WTC11 (cell line): ENCODE measurements around the gene NUDT3. TPM values are rescaled to one million over a fixed set of nuclear protein-coding genes. Genes with fewer than 3 reads are reported as not detected.

Experiments used
- ATAC-seq: fragments of 200-7000 bp; cut with Tn5 transposase; 2 replicates; pipeline ENCODE4 v1.10.0; 2021; ENCODE audit warnings: mild to moderate bottlenecking, moderate library complexity
- CTCF ChIA-PET: fragments of 300-600 bp; sonication (Branson Sonifier 250); formaldehyde crosslinking; loops from one replicate; lab custom pipeline; 2021; ENCODE audit warnings: antibody characterized with exemption; lab: Charles Lee
- POLR2A ChIA-PET: fragments of 350-600 bp; sonication (Branson Sonifier 250); formaldehyde crosslinking; loops from one replicate; lab custom pipeline; 2021; ENCODE audit warnings: antibody characterized with exemption; lab: Charles Lee
- DNase-seq: peaks from one replicate; pipeline ENCODE4 v3.0.0; 2021; ENCODE audit warnings: low spot score
- H3K27ac Mint-ChIP-seq: 2 replicates; pipeline ENCODE4 v1.8.0; 2021; ENCODE audit warnings: mixed read lengths
- H3K27me3 Mint-ChIP-seq: 2 replicates; pipeline ENCODE4 v1.8.0; 2021; ENCODE audit warnings: low read depth, mild to moderate bottlenecking, moderate library complexity, mixed read lengths
- H3K36me3 Mint-ChIP-seq: 2 replicates; pipeline ENCODE4 v1.8.0; 2021; ENCODE audit warnings: mixed read lengths
- H3K4me1 Mint-ChIP-seq: 2 replicates; pipeline ENCODE4 v1.8.0; 2022; ENCODE audit warnings: mixed read lengths
- H3K4me3 Mint-ChIP-seq: 2 replicates; pipeline ENCODE4 v1.8.0; 2021; ENCODE audit warnings: mild to moderate bottlenecking, moderate library complexity, mixed read lengths
- H3K9me3 Mint-ChIP-seq: 2 replicates; pipeline ENCODE4 v1.8.0; 2021; ENCODE audit warnings: mixed read lengths
- CBFB ChIP-seq: sonication (generic); formaldehyde crosslinking; IDR thresholded peaks from 2 replicates; pipeline ENCODE4 v1.8.1; 2022; ENCODE audit warnings: mild to moderate bottlenecking, low read depth, missing genetic modification reagents
- ETV6 ChIP-seq: sonication (generic); formaldehyde crosslinking; IDR thresholded peaks from 2 replicates; pipeline ENCODE4 v1.8.1; 2022; ENCODE audit warnings: mild to moderate bottlenecking, missing genetic modification reagents
- FOXK1 ChIP-seq: sonication (generic); formaldehyde crosslinking; IDR thresholded peaks from 2 replicates; pipeline ENCODE4 v1.8.0; 2022; ENCODE audit warnings: mild to moderate bottlenecking, moderate library complexity, missing genetic modification reagents
- GTF2I ChIP-seq: fragments of 250-450 bp; sonication (Bioruptor Pico); conservative IDR thresholded peaks from 2 replicates; pipeline ENCODE4 v1.4.0; 2021; ENCODE audit warnings: mild to moderate bottlenecking
- HMGA2 ChIP-seq: fragments of 250-450 bp; sonication (Bioruptor Pico); IDR thresholded peaks from 2 replicates; pipeline ENCODE4 v1.4.0; 2021; ENCODE audit warnings: mild to moderate bottlenecking, moderate library complexity
- IRF2 ChIP-seq: sonication (generic); formaldehyde crosslinking; IDR thresholded peaks from 2 replicates; pipeline ENCODE4 v1.8.0; 2022; ENCODE audit warnings: low read depth, missing genetic modification reagents, borderline replicate concordance
- KAT7 ChIP-seq: sonication (generic); formaldehyde crosslinking; IDR thresholded peaks from 2 replicates; pipeline ENCODE4 v1.8.1; 2023; ENCODE audit warnings: missing genetic modification reagents, mild to moderate bottlenecking, borderline replicate concordance
- MXD4 ChIP-seq: fragments of 250-450 bp; sonication (Bioruptor Pico); IDR thresholded peaks from 2 replicates; pipeline ENCODE4 v1.8.0; 2021; ENCODE audit warnings: mild to moderate bottlenecking, moderate library complexity, borderline replicate concordance
- NFATC4 ChIP-seq: fragments of 250-450 bp; sonication (Bioruptor Pico); IDR thresholded peaks from 2 replicates; pipeline ENCODE4 v1.9.0; 2021; ENCODE audit warnings: mild to moderate bottlenecking
- NR1H2 ChIP-seq: sonication (generic); formaldehyde crosslinking; IDR thresholded peaks from 2 replicates; pipeline ENCODE4 v1.9.0; 2021; ENCODE audit warnings: mild to moderate bottlenecking, moderate library complexity, missing genetic modification reagents
- NR3C1 ChIP-seq: sonication (generic); formaldehyde crosslinking; conservative IDR thresholded peaks from 2 replicates; pipeline ENCODE4 v1.8.1; 2023; ENCODE audit warnings: low read depth, mild to moderate bottlenecking, missing genetic modification reagents
- PRRX2 ChIP-seq: fragments of 250-450 bp; sonication (Bioruptor Pico); IDR thresholded peaks from 2 replicates; pipeline ENCODE4 v1.8.0; 2021; ENCODE audit warnings: mild to moderate bottlenecking
- RORB ChIP-seq: fragments of 250-450 bp; sonication (Bioruptor Pico); IDR thresholded peaks from 2 replicates; pipeline ENCODE4 v1.9.0; 2021; ENCODE audit warnings: mild to moderate bottlenecking
- TCF7 ChIP-seq: sonication (generic); formaldehyde crosslinking; IDR thresholded peaks from 2 replicates; pipeline ENCODE4 v1.8.0; 2022; ENCODE audit warnings: mild to moderate bottlenecking, low read depth, missing genetic modification reagents, moderate library complexity
- TP53 ChIP-seq: sonication (generic); formaldehyde crosslinking; IDR thresholded peaks from 2 replicates; pipeline ENCODE4 v1.8.1; 2023; ENCODE audit warnings: mild to moderate bottlenecking, missing genetic modification reagents
- ZNF423 ChIP-seq: fragments of 250-450 bp; sonication (Bioruptor Pico); IDR thresholded peaks from 2 replicates; pipeline ENCODE4 v2.1.2; 2022; ENCODE audit warnings: mild to moderate bottlenecking, moderate library complexity
- ZNF671 ChIP-seq: fragments of 250-450 bp; sonication (Bioruptor Pico); IDR thresholded peaks from 2 replicates; pipeline ENCODE4 v1.8.0; 2021; ENCODE audit warnings: mild to moderate bottlenecking
- total RNA-seq: library from RNA; stranded (reverse); gene quantifications from 3 replicates; pipeline ENCODE4 v1.2.3, GENCODE V29; 2021
- TF ChIP-seq, protein P1 (sequence below): sonication (generic); formaldehyde crosslinking; IDR thresholded peaks from 2 replicates; pipeline ENCODE4 v1.8.1; 2023; ENCODE audit warnings: mild to moderate bottlenecking, missing genetic modification reagents, moderate library complexity
- TF ChIP-seq, protein P2 (sequence below): sonication (generic); formaldehyde crosslinking; IDR thresholded peaks from 2 replicates; pipeline ENCODE4 v1.8.0; 2023; ENCODE audit warnings: mild to moderate bottlenecking, missing genetic modification reagents
- TF ChIP-seq, protein P3 (sequence below): sonication (generic); formaldehyde crosslinking; IDR thresholded peaks from 2 replicates; pipeline ENCODE4 v1.8.1; 2022; ENCODE audit warnings: missing genetic modification reagents, borderline replicate concordance
- TF ChIP-seq, protein P4 (sequence below): fragments of 250-450 bp; sonication (Bioruptor Pico); IDR thresholded peaks from 2 replicates; pipeline ENCODE4 v1.9.0; 2021; ENCODE audit warnings: mild to moderate bottlenecking
- TF ChIP-seq, protein P5 (sequence below): fragments of 250-450 bp; sonication (Bioruptor Pico); IDR thresholded peaks from 2 replicates; pipeline ENCODE4 v1.9.0; 2021; ENCODE audit warnings: moderate library complexity, mild to moderate bottlenecking, inconsistent platforms, borderline replicate concordance
- TF ChIP-seq, protein P6 (sequence below): sonication (generic); formaldehyde crosslinking; IDR thresholded peaks from 2 replicates; pipeline ENCODE4 v1.8.0; 2022; ENCODE audit warnings: mild to moderate bottlenecking, missing genetic modification reagents
- TF ChIP-seq, protein P7 (sequence below): sonication (generic); formaldehyde crosslinking; IDR thresholded peaks from 2 replicates; pipeline ENCODE4 v1.8.1; 2023; ENCODE audit warnings: mild to moderate bottlenecking, missing genetic modification reagents, moderate library complexity

Gene NUDT3
- total RNA-seq, 1 experiment from 2014 or later, result 30.0 TPM

DNA sequence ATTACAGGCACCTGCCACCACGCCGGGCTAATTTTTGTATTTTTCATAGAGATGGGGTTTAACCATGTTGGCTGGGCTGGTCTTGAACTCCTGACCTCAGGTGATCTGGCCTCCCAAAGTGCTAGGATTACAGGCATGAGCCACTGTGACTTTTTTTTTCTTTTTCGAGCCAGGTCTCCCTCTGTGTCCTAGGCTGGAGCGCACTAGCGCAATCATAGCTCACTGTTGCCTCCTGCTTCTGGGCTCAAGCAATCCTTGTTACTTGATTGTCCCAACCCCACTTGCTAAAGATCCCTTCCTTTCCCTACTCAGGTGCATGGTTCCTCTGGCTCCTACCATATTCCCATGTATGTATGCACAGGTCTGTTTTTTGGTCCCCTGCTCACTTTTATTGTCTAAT is 116.3 kb downstream of the NUDT3 start:
- CTCF ChIA-PET, result interaction anchor here (1.0 to 1.2 kb wide), 2 partner anchors 26 to 113 kb away, joined by 3 read pairs; no protein-coding TSS in a partner anchor
- H3K36me3 Mint-ChIP-seq, result 0 out of 2 replicates have a peak, but pooled peaks cover 3% of the 10 kb centered on the region
- H3K9me3 Mint-ChIP-seq, result no peaks in the 10 kb centered on the region
- no peak overlapping the region for H3K4me3 Mint-ChIP-seq
- H3K27ac Mint-ChIP-seq, result no peak overlapping the region; the same call in 1 of the 2 replicates
- no peaks in the 10 kb centered on the region for H3K27me3 Mint-ChIP-seq
- H3K4me1 Mint-ChIP-seq, result peaks cover 5% of the 10 kb centered on the region
- ATAC-seq, result no peak
- TF ChIP-seq FOXK1 (no peak), ZNF671 (CRISPR knock-in tag) (no peak), ZNF423 (CRISPR knock-in tag) (no peak), PRRX2 (CRISPR knock-in tag) (no peak), IRF2 (CRISPR knock-in tag) (no peak), NFATC4 (CRISPR knock-in tag) (no peak), NR3C1 (CRISPR knock-in tag) (no peak), NR1H2 (CRISPR knock-in tag) (no peak), ETV6 (CRISPR knock-in tag) (no peak), KAT7 (no peak)
- TF ChIP-seq, protein P1, sequence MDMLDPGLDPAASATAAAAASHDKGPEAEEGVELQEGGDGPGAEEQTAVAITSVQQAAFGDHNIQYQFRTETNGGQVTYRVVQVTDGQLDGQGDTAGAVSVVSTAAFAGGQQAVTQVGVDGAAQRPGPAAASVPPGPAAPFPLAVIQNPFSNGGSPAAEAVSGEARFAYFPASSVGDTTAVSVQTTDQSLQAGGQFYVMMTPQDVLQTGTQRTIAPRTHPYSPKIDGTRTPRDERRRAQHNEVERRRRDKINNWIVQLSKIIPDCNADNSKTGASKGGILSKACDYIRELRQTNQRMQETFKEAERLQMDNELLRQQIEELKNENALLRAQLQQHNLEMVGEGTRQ (CRISPR knock-in tag), result no peak
- TF ChIP-seq, protein P2, sequence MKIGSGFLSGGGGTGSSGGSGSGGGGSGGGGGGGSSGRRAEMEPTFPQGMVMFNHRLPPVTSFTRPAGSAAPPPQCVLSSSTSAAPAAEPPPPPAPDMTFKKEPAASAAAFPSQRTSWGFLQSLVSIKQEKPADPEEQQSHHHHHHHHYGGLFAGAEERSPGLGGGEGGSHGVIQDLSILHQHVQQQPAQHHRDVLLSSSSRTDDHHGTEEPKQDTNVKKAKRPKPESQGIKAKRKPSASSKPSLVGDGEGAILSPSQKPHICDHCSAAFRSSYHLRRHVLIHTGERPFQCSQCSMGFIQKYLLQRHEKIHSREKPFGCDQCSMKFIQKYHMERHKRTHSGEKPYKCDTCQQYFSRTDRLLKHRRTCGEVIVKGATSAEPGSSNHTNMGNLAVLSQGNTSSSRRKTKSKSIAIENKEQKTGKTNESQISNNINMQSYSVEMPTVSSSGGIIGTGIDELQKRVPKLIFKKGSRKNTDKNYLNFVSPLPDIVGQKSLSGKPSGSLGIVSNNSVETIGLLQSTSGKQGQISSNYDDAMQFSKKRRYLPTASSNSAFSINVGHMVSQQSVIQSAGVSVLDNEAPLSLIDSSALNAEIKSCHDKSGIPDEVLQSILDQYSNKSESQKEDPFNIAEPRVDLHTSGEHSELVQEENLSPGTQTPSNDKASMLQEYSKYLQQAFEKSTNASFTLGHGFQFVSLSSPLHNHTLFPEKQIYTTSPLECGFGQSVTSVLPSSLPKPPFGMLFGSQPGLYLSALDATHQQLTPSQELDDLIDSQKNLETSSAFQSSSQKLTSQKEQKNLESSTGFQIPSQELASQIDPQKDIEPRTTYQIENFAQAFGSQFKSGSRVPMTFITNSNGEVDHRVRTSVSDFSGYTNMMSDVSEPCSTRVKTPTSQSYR (CRISPR knock-in tag), result no peak
- TF ChIP-seq, all 79 proteins: peak for 0
- no peak for DNase-seq
- POLR2A ChIA-PET, result no interaction called here

DNA sequence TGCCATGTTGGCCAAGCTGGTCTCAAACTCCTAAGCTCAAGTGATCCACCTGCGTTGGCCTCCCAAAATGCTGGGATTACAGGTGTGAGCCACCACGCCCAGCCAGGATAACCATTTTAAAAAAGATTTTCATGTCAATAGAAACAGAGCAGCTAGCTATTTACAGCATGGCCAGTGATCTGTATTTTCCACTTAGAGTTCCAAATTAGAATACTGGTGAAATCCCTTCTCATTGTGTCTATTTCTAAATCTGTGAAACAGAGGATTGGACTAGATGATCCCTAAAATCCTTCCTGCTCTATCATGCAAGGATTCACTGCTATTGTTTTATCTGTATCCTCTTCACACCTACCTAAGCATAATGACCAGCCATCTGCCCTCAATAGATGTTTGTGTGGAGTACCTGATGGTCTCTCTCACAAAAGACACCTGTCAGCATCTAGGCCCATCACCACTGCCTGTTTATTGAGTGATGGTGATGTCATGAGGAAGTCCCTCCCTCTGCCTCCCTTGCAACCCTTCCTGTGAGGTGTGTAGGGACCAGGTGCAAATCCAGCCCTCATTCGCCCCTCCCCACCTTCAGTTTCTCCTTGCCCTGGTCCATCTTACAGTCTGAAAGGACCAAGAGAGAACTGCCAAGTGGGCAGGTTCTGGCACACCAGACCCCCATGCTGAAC is 117.2 kb downstream of the NUDT3 start:
- DNase-seq, result no peak
- H3K27me3 Mint-ChIP-seq, result no peaks in the 10 kb centered on the region
- CTCF ChIA-PET, result no interaction called here
- 0 out of 2 replicates have a peak, but pooled peaks cover 3% of the 10 kb centered on the region for H3K36me3 Mint-ChIP-seq
- H3K27ac Mint-ChIP-seq, result no peak overlapping the region
- peaks cover 5% of the 10 kb centered on the region for H3K4me1 Mint-ChIP-seq
- ATAC-seq, result no peak
- no peak overlapping the region for H3K4me3 Mint-ChIP-seq
- POLR2A ChIA-PET, result no interaction called here
- no peaks in the 10 kb centered on the region for H3K9me3 Mint-ChIP-seq
- no peak for TF ChIP-seq RORB (CRISPR knock-in tag)
- no peak for TF ChIP-seq CBFB (CRISPR knock-in tag)
- no peak for TF ChIP-seq KAT7
- TF ChIP-seq, protein P3, sequence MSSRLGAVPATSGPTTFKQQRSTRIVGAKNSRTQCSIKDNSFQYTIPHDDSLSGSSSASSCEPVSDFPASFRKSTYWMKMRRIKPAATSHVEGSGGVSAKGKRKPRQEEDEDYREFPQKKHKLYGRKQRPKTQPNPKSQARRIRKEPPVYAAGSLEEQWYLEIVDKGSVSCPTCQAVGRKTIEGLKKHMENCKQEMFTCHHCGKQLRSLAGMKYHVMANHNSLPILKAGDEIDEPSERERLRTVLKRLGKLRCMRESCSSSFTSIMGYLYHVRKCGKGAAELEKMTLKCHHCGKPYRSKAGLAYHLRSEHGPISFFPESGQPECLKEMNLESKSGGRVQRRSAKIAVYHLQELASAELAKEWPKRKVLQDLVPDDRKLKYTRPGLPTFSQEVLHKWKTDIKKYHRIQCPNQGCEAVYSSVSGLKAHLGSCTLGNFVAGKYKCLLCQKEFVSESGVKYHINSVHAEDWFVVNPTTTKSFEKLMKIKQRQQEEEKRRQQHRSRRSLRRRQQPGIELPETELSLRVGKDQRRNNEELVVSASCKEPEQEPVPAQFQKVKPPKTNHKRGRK, result no peak
- no peak for TF ChIP-seq MXD4 (CRISPR knock-in tag)
- TF ChIP-seq, protein P4, sequence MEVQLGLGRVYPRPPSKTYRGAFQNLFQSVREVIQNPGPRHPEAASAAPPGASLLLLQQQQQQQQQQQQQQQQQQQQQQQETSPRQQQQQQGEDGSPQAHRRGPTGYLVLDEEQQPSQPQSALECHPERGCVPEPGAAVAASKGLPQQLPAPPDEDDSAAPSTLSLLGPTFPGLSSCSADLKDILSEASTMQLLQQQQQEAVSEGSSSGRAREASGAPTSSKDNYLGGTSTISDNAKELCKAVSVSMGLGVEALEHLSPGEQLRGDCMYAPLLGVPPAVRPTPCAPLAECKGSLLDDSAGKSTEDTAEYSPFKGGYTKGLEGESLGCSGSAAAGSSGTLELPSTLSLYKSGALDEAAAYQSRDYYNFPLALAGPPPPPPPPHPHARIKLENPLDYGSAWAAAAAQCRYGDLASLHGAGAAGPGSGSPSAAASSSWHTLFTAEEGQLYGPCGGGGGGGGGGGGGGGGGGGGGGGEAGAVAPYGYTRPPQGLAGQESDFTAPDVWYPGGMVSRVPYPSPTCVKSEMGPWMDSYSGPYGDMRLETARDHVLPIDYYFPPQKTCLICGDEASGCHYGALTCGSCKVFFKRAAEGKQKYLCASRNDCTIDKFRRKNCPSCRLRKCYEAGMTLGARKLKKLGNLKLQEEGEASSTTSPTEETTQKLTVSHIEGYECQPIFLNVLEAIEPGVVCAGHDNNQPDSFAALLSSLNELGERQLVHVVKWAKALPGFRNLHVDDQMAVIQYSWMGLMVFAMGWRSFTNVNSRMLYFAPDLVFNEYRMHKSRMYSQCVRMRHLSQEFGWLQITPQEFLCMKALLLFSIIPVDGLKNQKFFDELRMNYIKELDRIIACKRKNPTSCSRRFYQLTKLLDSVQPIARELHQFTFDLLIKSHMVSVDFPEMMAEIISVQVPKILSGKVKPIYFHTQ, result no peak
- TF ChIP-seq PRRX2 (CRISPR knock-in tag), result no peak
- TF ChIP-seq, protein P5, sequence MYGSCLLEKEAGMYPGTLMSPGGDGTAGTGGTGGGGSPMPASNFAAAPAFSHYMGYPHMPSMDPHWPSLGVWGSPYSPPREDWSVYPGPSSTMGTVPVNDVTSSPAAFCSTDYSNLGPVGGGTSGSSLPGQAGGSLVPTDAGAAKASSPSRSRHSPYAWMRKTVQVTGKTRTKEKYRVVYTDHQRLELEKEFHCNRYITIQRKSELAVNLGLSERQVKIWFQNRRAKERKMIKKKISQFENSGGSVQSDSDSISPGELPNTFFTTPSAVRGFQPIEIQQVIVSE (CRISPR knock-in tag), result no peak
- TF ChIP-seq, protein P1 (CRISPR knock-in tag), result no peak
- no peak for TF ChIP-seq HMGA2 (CRISPR knock-in tag)
- TF ChIP-seq, protein P6, sequence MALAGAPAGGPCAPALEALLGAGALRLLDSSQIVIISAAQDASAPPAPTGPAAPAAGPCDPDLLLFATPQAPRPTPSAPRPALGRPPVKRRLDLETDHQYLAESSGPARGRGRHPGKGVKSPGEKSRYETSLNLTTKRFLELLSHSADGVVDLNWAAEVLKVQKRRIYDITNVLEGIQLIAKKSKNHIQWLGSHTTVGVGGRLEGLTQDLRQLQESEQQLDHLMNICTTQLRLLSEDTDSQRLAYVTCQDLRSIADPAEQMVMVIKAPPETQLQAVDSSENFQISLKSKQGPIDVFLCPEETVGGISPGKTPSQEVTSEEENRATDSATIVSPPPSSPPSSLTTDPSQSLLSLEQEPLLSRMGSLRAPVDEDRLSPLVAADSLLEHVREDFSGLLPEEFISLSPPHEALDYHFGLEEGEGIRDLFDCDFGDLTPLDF (CRISPR knock-in tag), result no peak
- TF ChIP-seq, protein P7, sequence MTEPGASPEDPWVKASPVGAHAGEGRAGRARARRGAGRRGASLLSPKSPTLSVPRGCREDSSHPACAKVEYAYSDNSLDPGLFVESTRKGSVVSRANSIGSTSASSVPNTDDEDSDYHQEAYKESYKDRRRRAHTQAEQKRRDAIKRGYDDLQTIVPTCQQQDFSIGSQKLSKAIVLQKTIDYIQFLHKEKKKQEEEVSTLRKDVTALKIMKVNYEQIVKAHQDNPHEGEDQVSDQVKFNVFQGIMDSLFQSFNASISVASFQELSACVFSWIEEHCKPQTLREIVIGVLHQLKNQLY (CRISPR knock-in tag), result no peak
- no peak for TF ChIP-seq TP53 (CRISPR knock-in tag)
- TF ChIP-seq TCF7 (CRISPR knock-in tag), result no peak
- no peak for TF ChIP-seq GTF2I (CRISPR knock-in tag)
